ENCODE results near the gene BCL2L15.

- TF ChIP-seq POLR2A (IDR thresholded peaks at IDR 0.05) = no peak
- TF ChIP-seq CTCF (IDR thresholded peaks at IDR 0.05) = no peak
- no peak for TF ChIP-seq POLR2AphosphoS5 (IDR thresholded peaks at IDR 0.05)
- TF ChIP-seq EP300 (IDR thresholded peaks at IDR 0.05) = no peak
These were observed at the start of gene BCL2L15 for GRCh38 chr1:113887402-113888175.

Data from upper lobe of left lung (tissue), 4 donors.